Kidney (tissue), 14 donors: ENCODE results near the gene GLCCI1. TPM values are rescaled to one million over a fixed set of nuclear protein-coding genes. Genes with fewer than 3 reads are reported as not detected.

Experiments used
- DNase-seq, 5 donors: peaks; one replicate each; pipeline ENCODE4 v3.0.0-alpha.2; 2013 to 2020
- FAIRE-seq: peaks from 2 replicates; lab custom pipeline; 2012; peaks lifted over from hg19 to GRCh38; lab: Jason Lieb, UNC
- H3K27ac ChIP-seq, 2 donors: one replicate each; pipeline ENCODE4 v1.7.0; 2013; ENCODE audit warnings: low read depth in 2 of 2, low read length in 2 of 2, inconsistent platforms in 1 of 2
- H3K27me3 ChIP-seq: one replicate; pipeline ENCODE4 v1.7.1; 2013; ENCODE audit warnings: low read length, inconsistent platforms; ENCODE audit not compliant: control insufficient read depth, insufficient read depth
- H3K36me3 ChIP-seq, 3 donors: one replicate each; pipeline versions ENCODE4 v1.7.0 to v1.7.1; 2013; ENCODE audit warnings: low read length in 3 of 3, control low read depth in 1 of 3, inconsistent platforms in 1 of 3; ENCODE audit not compliant: insufficient read depth in 3 of 3, control insufficient read depth in 2 of 3
- H3K4me1 ChIP-seq, 3 donors: one replicate each; pipeline versions ENCODE4 v1.7.0 to v1.7.1; 2013; ENCODE audit warnings: low read length in 3 of 3, inconsistent platforms in 1 of 3, low read depth in 1 of 3; ENCODE audit not compliant: control insufficient read depth in 2 of 3, insufficient read depth in 2 of 3
- H3K4me3 ChIP-seq, 3 donors: one replicate each; pipeline versions ENCODE4 v1.7.0 to v1.8.1; 2013; ENCODE audit warnings: low read length in 3 of 3, control low read depth in 1 of 3, inconsistent platforms in 1 of 3
- H3K9ac ChIP-seq, 3 donors: one replicate each; pipeline versions ENCODE4 v1.7.0 to v1.7.1; 2013; ENCODE audit warnings: low read length in 3 of 3, control low read depth in 1 of 3, inconsistent platforms in 1 of 3
- H3K9me3 ChIP-seq, 3 donors: one replicate each; pipeline versions ENCODE4 v1.7.0 to v1.7.1; 2013; ENCODE audit warnings: low read length in 3 of 3, control low read depth in 1 of 3, inconsistent platforms in 1 of 3; ENCODE audit not compliant: control insufficient read depth in 2 of 3, insufficient read depth in 1 of 3
- intact Hi-C: fragments of 100-400 bp; cut with DNase I; formaldehyde crosslinking; loops from one replicate; pipeline ENCODE4 v1.11.1; 2022
- polyA plus RNA-seq: library from polyadenylated mRNA; stranded (reverse); fragments of 350-450 nt; fragmentation: Illumina TruSeq; extraction: RNeasy Lipid Tissue Mini Kit (QIAGEN cat#74804); gene quantifications from one replicate; pipeline ENCODE4 v1.2.3, GENCODE V29; 2014; ENCODE audit warnings: low read depth, low replicate concordance; ENCODE audit not compliant: insufficient read depth
- total RNA-seq: library from RNA; stranded (reverse); fragmentation: NEBNext Ultra II Directional; extraction: Animal tissue kit (Norgen Biotek cat#: 25700); gene quantifications from one replicate; pipeline ENCODE4 v1.2.1, GENCODE V29; 2021
- TF ChIP-seq, protein P1 (sequence below): IDR thresholded peaks from 3 replicates; pipeline ENCODE4 v1.5.1; 2012; ENCODE audit warnings: mild to moderate bottlenecking, moderate library complexity, borderline replicate concordance; ENCODE audit not compliant: insufficient read depth; ENCODE audit errors: extremely low read depth
- donor health status: control.
- donor health status: control.
- donor health status: control.
- donor health status: control.
- donor health status: control.
- donor health status: DM: yes; HTN: yes; CAD: no.
- donor health status: Normal renal cell carcinoma (clear cell type).

The GLCCI1 gene
- total and polyA plus RNA-seq, 2 donors from 2014 or later: 3.0 to 25.2 TPM

DNA sequence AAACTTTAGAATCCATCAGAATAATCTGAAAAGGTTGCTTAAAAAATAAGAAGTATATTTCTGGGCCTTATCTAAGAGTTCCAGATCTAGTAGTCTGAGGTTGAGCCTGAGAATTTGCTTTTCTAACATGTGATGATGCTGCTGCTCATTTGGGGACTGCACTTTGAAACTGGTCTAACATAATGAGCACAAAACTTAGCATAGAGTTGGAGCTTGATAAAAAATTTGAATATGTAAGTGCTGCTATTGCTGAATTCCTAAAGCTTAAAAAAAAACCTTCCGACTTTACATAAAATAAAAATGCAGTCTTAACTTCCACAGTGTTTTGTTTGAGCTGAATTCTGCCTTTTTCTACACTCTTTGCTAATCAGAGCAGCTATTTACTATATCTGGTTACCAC is 48.8 kb downstream of the GLCCI1 start:
- no peaks in the 10 kb centered on the region for H3K27me3 ChIP-seq
- H3K4me3 ChIP-seq: no peak overlapping the region
- FAIRE-seq (no peak), DNase-seq (no peak)
- no peak overlapping the region for H3K27ac ChIP-seq
- no peaks in the 10 kb centered on the region for H3K9me3 ChIP-seq
- peaks cover 0 to 3% (median 0%) of the 10 kb centered on the region in 3 donors for H3K36me3 ChIP-seq
- TF ChIP-seq, protein P1, sequence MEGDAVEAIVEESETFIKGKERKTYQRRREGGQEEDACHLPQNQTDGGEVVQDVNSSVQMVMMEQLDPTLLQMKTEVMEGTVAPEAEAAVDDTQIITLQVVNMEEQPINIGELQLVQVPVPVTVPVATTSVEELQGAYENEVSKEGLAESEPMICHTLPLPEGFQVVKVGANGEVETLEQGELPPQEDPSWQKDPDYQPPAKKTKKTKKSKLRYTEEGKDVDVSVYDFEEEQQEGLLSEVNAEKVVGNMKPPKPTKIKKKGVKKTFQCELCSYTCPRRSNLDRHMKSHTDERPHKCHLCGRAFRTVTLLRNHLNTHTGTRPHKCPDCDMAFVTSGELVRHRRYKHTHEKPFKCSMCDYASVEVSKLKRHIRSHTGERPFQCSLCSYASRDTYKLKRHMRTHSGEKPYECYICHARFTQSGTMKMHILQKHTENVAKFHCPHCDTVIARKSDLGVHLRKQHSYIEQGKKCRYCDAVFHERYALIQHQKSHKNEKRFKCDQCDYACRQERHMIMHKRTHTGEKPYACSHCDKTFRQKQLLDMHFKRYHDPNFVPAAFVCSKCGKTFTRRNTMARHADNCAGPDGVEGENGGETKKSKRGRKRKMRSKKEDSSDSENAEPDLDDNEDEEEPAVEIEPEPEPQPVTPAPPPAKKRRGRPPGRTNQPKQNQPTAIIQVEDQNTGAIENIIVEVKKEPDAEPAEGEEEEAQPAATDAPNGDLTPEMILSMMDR: no peak
- no peaks in the 10 kb centered on the region for H3K4me1 ChIP-seq
- H3K9ac ChIP-seq: no peak overlapping the region
- intact Hi-C loops: no loop called here

DNA sequence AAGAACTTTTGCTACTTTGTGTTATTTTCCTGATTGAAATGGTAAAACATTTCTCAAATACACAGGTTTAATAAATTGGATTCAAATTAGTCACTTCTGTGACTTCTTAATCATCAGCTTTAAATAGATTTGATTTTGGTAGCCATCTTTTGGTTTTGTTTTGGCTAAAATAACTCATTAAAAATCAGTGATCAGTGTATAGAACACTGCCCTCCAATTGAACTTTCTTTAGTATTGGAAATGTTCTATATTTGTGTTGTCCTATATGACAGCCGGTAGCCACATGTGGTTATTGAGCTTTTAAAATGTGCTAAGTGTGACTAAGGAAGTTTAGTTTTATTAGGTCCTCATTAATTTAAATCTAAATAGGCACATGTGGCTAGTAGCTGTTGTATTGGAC is 50.4 kb downstream of the GLCCI1 start:
- Histone ChIP-seq H3K4me3 (no peak overlapping the region), H3K36me3 (peaks cover 0 to 3% (median 0%) of the 10 kb centered on the region in 3 donors), H3K9ac (no peak overlapping the region), H3K27me3 (no peaks in the 10 kb centered on the region), H3K27ac (no peak overlapping the region), H3K4me1 (no peaks in the 10 kb centered on the region), H3K9me3 (no peaks in the 10 kb centered on the region)
- no peak for FAIRE-seq
- intact Hi-C loops: no loop called here
- no peak for DNase-seq
- TF ChIP-seq, protein P1: no peak

DNA sequence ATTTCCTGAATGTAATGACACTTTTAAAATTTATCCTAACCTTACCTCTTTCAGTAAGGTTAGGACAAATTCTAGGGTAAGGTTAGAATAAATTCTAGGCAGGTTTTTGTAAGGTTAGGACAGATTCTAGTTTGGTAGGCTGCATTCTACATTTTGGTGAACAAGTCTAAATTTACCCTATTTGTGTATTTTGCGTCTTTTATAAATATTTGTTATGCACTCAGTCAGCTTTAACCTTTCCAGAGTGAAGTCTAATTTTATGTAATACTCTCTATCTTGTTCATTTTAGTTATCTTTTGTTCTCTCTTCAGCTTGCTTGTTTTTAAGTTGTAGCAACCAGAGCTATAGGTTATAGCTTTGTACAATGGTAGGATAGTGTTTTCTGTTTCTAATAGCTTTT is 54.0 kb downstream of the GLCCI1 start:
- DNase-seq (no peak), FAIRE-seq (no peak)
- Histone ChIP-seq H3K4me3 (no peak overlapping the region), H3K27me3 (no peaks in the 10 kb centered on the region), H3K4me1 (no peaks in the 10 kb centered on the region), H3K36me3 (peaks cover 0 to 6% (median 4%) of the 10 kb centered on the region in 3 donors), H3K27ac (no peak overlapping the region), H3K9me3 (peaks cover 0 to 4% (median 3%) of the 10 kb centered on the region in 3 donors), H3K9ac (no peak overlapping the region)
- intact Hi-C loops: no loop called here
- TF ChIP-seq, protein P1: no peak

DNA sequence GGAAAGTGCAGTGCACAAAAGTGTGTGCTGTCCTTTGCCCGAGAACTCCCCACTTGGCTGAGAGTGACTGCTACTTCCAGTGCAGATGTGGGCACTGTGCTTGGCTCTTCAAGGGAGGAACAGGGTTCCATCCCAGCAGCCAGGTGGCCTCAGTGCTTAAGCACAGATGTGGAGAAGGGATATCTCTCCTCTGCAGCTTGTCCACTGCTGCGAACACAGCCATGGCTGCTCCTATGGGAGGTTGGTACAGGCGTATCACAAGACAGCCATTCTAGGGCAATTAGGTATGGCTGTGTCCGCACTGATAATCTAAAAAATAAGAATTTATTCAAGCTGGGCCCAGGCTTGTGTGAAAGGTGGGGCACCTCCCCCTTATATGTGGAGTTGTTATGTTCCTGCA is 66.6 kb downstream of the GLCCI1 start:
- no peak overlapping the region for H3K9ac ChIP-seq
- no peaks in the 10 kb centered on the region for H3K9me3 ChIP-seq
- FAIRE-seq (no peak), DNase-seq (no peak)
- TF ChIP-seq, protein P1: no peak
- no peak overlapping the region for H3K4me3 ChIP-seq
- H3K27ac ChIP-seq: no peak overlapping the region
- intact Hi-C loops: no loop called here
- H3K4me1 ChIP-seq: no peaks in the 10 kb centered on the region
- H3K27me3 ChIP-seq: no peaks in the 10 kb centered on the region
- H3K36me3 ChIP-seq: no peaks in the 10 kb centered on the region
